Hematopoietic multipotent progenitor cell (in vitro differentiated cells): ENCODE results near the gene PLCH1. TPM values are rescaled to one million over a fixed set of nuclear protein-coding genes. Genes with fewer than 3 reads are reported as not detected.
"Not testable (repeated sequence)": the region's sequence is repeated elsewhere in the genome, so short reads cannot be mapped to it uniquely, and the experiment has no call there.

Experiments used
- DNase-seq, 3 donors: peaks; one replicate each; pipeline ENCODE4 v3.0.0-alpha.2; 2011 to 2015; ENCODE audit warnings: low read depth in 2 of 3, low spot score in 2 of 3
- total RNA-seq: library from RNA; depleted of rRNA; stranded (reverse); fragments of >200 nt; gene quantifications from one replicate; pipeline ENCODE4 v1.2.3, GENCODE V29; 2012

The PLCH1 gene
- total RNA-seq, 1 donor, result 1.1 TPM

DNA sequence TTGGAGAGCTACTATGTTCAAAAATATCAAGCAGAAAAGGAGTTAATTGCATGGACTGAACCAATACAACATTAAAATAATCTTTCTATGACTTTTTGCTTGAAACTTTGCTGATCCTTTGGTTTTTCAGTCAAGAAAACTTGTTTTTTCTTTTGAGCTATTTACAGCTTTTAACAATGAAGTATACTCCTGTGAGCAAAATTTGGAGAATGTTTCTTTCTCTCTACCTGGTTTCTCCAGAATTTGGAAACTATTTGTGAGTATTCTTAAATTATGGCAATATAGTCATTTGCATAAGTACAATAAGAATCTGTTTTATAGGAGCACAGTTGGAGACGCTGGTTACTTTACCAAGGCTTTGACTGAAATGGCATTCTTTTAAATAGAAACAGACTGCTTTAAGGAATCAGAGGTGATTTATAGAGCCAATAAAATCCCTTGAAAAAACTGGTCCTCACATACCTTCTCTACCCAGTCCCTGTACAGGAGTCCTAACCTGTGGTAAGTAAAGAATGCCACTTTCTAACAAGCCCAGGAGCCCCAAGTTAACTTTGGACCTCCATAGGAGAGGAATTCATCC, 127.4 kb downstream of the PLCH1 start:
- peak in 1 of 3 donors; percentile 5 for DNase-seq

GRCh38 chr3:155615141-155615540, 129.7 kb downstream of the PLCH1 start:
- not testable (repeated sequence) for DNase-seq

- not testable (repeated sequence) for DNase-seq
These were observed 130.5 kb downstream of the PLCH1 start for GRCh38 chr3:155614410-155614809.

GRCh38 chr3:155611456-155611855, 133.4 kb downstream of the PLCH1 start:
- DNase-seq, result no peak

- DNase-seq, result no peak
These were observed 135.3 kb downstream of the PLCH1 start for GRCh38 chr3:155609586-155609985.

- DNase-seq, result no peak
These were observed 136.5 kb downstream of the PLCH1 start for GRCh38 chr3:155608228-155608920.

DNA sequence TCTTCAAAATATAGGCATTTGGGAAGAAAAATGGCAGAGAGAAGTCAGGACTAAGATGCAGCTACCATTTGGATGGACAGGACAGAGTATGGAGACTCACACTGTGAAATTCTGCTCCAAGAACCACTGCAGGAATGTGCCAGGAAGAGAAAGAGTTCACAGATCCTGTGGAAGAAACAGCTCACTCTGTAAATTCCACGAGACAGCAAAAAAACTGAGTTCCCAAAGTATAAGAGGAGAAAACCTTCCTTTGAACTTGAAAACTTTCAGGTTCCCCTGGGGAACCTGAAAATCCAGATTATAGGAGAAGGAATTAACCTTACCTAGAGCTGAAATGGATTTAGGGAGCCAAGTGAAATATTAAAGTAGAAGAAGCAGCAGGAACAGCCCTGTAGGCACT, 137.1 kb downstream of the PLCH1 start:
- DNase-seq, result no peak

DNA sequence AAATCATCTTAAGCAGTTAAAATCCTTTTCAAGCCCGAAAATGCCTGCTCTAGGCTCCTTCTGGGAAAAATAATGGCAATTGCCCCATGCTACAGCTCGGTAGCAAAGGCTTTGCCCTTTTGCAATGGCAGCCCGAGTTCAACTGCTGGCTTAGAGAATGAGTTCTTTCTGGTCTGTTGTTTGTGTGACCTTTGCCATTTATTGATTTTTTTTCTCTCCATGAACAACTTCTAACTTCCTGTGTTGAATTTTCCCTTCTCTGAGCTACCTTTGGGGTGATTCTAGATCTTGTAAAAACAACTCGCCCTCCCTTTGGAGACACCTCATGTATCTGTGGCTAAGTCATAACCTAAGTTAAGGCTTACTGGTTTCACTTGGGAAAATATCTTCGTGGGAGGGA, 139.3 kb downstream of the PLCH1 start:
- DNase-seq, result no peak

GRCh38 chr3:155604967-155605366, 139.9 kb downstream of the PLCH1 start:
- no peak for DNase-seq

DNA sequence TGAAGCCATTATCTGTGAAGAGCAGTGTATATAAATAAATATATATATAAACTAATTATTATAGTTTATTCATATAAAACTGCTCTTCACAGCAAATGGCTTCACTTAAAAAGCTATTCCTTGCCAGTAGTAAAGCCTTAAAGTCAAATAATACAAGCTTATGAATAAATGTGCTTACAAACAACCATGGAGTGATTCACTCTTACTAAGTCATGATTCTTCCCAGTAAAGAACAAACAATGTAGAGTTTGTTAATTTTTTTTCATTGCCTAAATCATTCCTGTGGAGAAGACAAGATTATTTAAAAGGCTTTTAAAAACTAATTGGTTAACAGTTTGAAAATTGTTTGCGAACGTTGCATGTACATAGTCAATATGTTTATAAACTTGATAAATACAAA, 140.7 kb downstream of the PLCH1 start:
- no peak for DNase-seq

GRCh38 chr3:155603302-155603701, 141.6 kb downstream of the PLCH1 start:
- DNase-seq, result no peak

DNA sequence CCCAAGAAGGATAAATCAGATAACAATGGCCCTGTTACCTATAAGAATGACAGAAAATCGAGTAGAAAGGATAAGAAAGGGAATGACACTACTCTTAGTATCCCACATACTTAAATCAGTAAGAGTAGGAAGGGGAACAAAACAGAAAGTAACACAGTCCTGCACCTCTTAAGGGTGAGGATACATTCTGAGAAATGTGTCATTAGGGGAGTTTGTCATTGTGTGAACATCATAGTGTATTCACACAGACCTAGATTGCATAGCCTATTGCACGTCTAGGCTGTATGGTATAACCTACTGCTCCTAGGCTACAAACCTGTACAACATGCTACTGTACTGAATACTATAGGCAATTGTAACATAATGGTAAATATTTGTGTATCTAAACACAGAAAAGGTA, 142.6 kb downstream of the PLCH1 start:
- no peak for DNase-seq

GRCh38 chr3:155598671-155599070, 146.2 kb downstream of the PLCH1 start:
- no peak for DNase-seq

- no peak for DNase-seq
These were observed 148.3 kb downstream of the PLCH1 start for GRCh38 chr3:155596615-155597014.

- no peak for DNase-seq
These were observed 149.5 kb downstream of the PLCH1 start for GRCh38 chr3:155595371-155595770.

DNA sequence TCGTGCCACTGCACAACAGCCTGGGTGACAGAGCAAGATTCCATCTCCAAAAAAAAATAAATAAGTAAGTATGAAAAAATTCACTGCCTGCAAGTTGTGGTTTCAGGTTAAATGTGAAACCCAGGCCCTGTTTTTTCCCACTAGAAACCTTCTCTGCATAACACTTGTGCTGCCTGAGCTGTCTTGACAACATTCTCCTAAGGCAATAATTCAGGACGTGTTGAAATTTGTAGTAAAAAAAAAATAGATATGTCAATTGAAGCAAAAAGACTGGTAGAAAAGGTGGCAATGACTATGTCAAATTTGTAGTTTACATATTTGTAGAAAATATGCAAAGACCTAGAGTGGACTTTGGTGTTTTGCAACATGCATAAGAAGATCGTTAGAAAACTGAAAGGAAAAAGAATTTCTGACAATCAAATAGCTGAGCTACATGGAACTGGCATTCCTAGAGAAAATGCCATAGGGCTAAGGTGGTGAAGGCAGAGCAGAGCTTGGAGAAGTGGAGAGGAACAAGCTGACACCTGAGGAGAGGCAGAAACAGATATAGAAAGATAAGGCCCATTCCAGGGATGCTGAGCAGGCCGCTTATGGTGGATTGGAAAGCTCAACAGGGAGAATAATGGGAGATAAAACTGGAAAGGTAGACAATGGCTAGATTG, 150.2 kb downstream of the PLCH1 start:
- no peak for DNase-seq

- DNase-seq, result no peak
These were observed 157.3 kb downstream of the PLCH1 start for GRCh38 chr3:155587581-155587980.

- no peak for DNase-seq
These were observed 159.5 kb downstream of the PLCH1 start for GRCh38 chr3:155585384-155585783.

DNA sequence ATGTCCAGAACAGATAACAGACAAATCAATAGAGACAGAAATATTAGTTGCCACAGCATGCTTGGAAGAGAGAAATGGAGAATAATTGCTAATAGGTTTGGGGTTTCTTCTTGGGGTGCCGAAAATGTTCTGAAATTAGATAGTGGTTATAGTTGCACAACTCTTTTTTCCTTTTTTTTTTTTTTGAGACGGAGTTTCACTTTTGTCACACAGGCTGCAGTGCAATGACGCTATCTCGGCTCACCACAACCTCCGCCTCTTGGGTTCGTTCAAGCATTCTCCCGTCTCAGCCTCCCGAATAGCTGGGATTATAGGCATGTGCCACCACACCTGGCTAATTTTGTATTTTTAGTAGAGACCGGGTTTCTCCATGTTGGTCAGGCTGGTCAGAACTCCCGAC, 163.3 kb downstream of the PLCH1 start:
- DNase-seq, result peak in 2 of 3 donors; percentile 4 to 52

GRCh38 chr3:155572085-155572484, 172.8 kb downstream of the PLCH1 start:
- no peak for DNase-seq

- DNase-seq, result no peak
These were observed 176.6 kb downstream of the PLCH1 start for GRCh38 chr3:155568295-155568694.

- DNase-seq, result no peak
These were observed 184.3 kb downstream of the PLCH1 start for GRCh38 chr3:155560594-155560993.
